Stimulated activated CD8-positive, alpha-beta memory T cell treated with anti-CD3 and anti-CD28 coated beads, Interleukin-4, amount 100 ng/mL, for 48 hours (primary cell): Measurements from ENCODE around the gene RASA2.

Source experiments
- DNase-seq: peaks from one replicate; pipeline ENCODE4 v3.0.0-alpha.2; 2020

The RASA2 gene, protein sequence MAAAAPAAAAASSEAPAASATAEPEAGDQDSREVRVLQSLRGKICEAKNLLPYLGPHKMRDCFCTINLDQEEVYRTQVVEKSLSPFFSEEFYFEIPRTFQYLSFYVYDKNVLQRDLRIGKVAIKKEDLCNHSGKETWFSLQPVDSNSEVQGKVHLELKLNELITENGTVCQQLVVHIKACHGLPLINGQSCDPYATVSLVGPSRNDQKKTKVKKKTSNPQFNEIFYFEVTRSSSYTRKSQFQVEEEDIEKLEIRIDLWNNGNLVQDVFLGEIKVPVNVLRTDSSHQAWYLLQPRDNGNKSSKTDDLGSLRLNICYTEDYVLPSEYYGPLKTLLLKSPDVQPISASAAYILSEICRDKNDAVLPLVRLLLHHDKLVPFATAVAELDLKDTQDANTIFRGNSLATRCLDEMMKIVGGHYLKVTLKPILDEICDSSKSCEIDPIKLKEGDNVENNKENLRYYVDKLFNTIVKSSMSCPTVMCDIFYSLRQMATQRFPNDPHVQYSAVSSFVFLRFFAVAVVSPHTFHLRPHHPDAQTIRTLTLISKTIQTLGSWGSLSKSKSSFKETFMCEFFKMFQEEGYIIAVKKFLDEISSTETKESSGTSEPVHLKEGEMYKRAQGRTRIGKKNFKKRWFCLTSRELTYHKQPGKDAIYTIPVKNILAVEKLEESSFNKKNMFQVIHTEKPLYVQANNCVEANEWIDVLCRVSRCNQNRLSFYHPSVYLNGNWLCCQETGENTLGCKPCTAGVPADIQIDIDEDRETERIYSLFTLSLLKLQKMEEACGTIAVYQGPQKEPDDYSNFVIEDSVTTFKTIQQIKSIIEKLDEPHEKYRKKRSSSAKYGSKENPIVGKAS

DNA sequence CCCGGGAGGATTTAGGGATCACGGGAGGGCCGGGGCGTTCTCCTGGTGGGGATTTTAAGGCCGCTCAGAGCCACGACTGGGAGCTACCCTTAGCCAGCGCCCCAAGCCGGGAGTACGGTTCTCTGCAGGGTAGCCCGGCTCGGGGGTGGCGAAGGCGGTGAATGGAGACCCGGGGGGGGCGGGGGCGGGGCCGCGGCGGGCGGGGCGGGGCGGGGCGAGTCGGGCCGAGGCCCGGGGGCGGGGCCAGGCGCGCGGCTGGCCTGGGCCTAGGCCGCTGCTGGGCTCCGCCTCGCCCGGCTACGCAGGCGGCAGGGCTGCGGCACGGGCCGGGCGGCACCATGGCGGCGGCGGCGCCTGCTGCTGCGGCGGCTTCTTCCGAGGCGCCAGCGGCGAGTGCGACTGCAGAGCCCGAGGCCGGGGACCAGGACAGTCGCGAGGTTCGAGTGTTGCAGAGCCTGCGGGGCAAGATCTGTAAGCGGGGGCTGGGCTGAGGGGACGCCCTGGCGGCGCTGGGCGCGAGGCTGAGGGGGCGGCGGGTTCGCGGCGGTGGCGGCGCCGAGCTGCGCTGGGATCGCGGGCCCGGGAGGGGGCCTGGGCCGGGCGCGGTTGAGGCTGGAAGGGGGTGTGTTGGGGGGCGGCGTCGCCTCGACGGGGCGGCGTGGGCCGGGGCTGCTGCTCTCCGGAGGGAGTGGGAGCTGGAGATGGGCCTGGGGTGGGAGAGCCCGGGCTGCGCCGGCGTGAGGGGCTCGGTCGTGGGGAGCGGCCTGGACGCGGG is at the start of gene RASA2:
Gene RASA2, plus strand, starts transcription at position 282 of the 775 bp plus-strand sequence. Its CDS starts 57 bp downstream, at position 339.
- peak; percentile 73 for DNase-seq

DNA sequence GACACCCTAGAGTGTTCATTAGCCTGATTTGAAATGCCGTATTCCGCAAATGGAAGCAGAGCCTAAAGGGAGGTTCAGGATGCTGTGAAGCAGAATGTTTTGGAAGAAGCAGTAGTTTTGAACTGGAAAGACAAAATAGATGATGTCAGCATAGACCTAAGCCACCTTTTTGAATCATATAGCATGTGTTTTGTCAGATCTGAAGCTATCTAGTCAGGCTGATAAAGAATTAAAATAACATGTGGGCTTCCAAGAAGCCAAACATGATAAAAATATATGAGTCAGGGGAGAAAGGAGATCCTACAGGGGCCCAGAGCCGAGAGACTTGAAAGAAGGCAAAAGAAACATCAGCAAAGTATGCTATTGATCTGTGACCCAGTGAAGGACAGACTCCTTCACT is 47.2 kb upstream of the RASA2 start:
- no peak for DNase-seq

DNA sequence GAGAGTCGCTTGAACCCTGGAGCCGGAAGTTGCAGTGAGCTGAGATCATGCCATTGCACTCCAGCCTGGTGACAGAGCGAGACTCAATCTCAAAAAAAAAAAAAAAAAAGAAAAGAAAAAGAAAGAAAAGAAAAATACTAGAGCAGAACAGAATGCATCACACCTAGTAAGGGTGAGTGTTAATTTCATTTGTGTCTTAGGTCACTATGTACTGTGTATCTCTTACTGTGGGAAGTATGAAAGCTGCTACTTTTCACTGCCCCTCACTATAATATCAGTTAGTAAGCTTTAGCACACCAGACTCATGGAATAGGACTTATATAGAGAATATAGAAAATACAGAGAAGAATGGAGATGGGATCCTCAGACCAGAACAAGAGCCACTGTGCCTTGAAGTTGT is 45.9 kb upstream of the RASA2 start:
- no peak for DNase-seq

DNA sequence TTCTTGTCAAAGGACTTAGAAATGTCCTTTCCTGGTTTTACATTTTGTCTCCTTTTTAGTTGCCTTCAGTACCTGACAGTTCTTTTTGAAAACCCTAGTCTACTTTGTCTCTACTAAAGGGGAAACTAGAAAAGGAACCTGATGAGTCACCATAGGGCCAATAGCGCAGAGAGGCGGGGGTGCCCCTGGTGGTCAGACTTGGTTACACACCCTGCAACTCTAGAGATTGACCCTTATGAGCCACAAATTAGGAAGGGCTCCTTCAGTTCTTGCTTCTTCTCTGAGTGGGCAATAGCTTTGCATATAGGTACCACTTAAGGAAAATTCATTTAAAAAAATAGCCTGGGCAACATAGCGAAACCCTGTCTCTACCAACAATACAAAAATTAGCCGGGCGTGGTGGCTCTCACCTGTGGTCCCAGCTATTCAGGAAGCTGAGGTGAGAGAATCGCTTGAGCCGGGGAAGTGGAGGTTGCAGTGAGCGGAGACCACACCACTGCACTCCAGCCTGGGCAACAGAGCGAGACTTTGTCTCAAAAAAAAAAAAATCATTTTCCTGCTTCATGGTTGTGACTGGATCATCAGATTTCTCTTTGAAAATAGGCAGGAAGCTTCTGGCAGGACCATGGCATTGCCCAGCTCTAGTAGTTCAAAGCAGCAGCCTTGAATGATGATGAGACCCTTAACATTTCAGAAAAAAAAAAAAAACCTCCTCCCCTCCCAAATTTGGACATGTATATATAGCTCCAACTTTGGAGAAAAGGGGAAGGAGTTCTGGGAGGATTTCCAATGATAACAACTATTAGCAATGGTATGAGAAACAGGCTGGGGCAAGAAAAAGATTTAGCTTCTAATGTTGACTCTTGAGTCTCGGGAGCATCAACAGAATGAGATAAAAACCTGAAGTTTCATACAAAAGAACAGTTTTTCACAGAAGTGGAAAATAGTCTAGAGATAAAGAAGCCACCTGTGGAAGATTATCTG is 45.2 kb upstream of the RASA2 start:
- DNase-seq: peak; percentile 91

DNA sequence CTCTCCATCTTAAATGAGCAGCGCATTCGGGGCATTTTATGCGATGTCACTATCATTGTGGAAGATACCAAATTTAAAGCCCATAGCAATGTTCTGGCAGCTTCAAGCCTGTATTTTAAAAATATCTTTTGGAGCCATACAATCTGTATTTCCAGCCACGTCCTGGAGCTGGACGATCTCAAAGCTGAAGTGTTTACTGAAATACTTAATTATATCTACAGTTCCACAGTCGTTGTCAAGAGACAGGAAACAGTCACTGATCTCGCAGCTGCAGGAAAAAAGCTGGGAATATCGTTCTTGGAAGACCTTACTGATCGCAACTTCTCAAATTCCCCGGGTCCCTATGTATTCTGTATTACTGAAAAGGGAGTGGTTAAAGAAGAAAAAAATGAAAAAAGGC is 44.4 kb upstream of the RASA2 start:
- no peak for DNase-seq

DNA sequence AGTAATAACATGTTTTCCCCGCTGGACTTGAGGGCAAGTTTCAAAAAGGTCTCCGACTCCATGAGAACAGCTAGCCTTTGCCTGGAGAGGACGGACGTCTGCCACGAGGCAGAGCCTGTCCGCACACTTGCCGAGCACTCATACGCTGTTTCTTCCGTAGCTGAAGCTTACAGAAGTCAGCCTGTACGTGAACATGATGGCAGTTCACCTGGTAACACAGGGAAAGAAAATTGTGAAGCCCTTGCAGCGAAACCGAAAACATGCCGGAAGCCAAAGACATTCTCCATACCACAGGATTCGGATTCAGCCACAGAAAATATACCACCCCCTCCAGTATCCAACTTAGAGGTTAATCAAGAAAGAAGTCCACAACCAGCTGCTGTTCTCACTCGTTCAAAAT is 43.9 kb upstream of the RASA2 start:
- DNase-seq: no peak

DNA sequence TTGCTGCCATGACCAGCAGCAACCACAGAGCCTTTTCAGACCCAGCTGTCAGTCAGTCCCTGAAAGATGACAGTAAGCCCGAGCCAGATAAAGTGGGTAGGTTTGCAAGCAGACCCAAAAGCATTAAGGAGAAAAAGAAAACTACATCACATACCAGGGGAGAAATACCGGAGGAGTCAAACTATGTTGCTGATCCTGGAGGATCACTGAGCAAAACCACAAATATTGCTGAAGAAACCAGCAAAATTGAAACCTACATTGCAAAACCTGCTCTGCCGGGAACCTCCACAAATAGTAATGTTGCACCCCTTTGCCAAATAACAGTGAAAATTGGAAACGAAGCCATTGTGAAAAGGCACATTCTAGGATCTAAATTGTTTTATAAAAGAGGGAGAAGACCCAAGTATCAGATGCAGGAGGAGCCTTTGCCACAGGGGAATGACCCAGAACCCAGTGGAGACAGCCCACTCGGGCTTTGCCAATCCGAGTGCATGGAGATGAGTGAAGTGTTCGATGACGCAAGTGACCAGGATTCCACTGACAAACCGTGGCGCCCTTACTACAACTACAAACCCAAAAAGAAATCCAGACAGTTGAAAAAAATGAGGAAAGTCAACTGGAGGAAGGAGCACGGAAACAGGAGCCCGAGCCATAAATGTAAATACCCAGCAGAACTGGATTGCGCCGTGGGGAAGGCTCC is 42.1 kb upstream of the RASA2 start:
- no peak for DNase-seq

DNA sequence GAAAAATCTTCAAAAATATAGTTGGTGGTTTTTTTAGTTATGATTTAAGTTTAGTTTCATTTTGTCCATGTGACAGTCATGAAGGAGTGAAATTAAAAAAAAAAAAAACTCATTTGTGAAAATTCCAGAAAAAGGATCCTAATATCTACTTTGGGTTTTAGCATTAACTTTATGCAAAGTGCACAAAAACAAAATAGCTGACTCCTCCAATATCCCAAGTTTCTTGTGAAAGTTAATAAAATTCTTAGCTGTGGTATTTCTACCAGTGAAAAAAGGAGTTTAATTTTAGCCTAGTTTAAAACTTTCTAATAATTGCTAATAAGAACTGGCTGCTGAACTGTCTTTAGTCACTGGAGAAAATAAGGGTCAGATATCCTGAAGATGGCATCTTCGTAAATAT is 40.8 kb upstream of the RASA2 start:
- no peak for DNase-seq

DNA sequence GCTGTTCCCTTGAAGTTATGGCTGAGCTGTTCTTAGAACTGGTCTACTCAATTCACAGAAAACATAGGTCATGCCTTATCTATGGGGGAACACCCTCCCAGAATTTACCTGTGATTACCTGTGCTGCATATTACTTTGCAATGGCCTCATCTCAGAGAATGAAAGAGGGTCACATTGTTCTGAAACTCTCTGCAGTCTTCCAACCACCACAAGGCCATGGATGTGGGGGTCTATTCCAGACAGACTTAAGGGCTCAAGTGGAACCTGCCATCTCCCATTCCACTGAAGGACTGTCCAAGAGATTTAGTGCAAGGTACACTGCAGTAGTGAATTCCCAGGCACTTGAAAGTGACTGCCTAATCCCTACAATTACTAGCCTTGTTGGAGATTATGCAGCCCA is 40.1 kb upstream of the RASA2 start:
- no peak for DNase-seq

DNA sequence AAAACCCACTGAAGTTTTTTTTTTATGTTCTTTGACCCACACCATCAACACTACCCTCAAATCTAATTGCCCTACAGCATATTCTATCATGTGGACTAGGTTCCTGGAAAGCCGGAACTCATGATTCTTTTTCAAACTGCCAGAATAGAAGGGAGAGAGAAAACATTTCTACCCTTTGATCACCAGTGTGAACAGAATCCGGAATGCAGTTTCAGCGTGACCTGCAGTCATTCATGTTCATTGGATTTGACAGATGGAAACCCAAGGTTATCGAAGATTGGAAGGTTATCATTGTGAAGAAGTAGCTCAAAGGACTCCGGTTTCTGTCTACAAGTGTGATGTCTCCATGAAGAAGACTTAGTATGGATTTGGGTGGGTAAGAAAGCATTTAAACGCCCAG is 39.4 kb upstream of the RASA2 start:
- no peak for DNase-seq

DNA sequence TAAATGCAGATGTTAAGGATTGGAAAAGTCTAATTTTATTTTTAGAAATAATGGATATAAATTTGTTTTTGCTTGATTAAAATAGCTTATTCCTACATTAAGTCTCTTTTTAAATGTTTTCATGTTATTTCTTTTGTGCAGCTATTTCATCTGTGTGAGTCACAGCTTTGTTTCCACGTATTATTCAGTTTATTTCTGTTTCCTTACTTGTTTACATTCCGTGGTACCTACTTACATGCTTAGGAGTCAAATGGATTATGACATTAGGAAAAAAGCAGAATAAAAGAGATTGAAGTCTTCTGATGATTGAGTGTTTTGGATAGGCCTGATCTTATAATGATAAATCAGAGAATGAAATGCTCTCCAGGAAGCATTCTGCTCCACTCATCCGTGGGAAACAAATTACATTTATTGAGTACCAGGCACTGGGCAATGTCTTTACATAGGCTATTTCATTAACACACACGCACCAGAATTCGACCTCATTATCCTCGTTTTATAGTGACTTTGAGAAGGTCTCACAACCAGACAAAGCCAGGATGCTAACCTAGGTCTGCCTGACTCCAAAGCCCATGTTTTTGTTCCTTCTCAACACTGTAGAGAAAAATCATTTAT is 38.1 kb upstream of the RASA2 start:
- no peak for DNase-seq

DNA sequence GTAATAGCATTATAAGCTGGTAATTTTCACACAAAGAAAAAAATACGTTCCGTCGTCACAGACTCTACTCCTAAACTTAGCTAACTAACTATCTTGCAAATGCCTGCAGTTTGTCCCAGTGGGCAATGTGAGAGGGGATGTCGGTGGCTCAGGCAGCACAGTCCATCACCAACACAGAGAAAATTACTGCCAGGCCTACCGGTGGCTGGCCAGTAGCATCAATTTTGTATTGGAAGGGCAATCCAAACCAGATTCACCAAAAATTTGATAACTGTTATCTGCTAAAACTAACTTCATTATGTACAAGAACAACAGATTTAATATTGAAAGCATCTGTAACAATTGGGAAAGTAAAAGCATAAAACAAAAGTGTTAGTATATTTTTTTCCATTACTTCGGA is 37.4 kb upstream of the RASA2 start:
- DNase-seq: no peak

DNA sequence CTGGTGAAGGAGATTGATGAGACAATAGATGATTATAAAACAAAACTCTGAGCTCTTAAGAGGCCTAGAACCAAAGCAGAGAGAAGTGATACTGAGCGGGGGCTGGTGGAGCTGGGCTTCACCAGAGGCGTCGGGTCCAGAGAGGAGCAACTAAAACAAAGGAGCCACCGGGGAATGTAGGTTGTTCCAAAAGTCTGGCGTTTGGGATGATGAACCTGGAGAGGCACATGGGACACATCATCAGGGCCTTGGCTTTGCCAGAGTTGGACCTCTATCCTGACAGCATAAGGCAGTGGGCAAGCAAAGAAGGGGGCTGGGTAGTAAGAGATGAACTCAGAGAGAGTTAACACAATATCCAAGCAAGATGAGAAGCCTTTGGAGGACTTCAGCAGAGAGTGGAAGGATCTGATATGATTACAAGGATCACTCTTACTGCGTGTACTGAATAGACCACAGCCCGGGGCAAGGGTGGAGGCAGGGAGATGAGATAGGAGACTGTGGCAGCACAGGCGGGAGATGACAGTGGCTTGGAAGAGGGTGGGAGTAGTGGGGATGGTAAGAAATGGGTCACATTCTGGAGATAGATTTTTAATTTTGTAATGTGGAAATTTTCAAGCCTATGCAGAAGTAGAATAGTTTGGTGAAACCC is 36.0 kb upstream of the RASA2 start:
- no peak for DNase-seq

DNA sequence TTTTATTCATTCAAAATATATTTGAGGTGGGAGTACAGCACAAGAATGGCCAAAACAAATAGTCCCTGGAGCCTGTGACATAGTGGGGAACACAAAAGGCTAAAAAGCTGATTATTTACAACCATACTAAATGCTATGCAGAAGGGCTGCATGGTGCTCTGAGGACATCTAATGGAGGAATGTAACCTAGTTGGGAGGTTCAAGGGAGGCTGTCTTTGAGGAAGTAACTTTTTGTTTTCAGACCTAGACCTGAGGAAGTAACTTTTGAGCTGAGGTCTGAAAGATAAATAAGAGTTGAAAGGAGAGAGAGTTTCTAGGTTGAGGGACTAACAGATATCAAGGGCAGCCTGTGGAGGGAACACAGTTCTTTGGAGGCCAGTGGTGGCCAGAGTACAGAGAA is 34.8 kb upstream of the RASA2 start:
- no peak for DNase-seq

DNA sequence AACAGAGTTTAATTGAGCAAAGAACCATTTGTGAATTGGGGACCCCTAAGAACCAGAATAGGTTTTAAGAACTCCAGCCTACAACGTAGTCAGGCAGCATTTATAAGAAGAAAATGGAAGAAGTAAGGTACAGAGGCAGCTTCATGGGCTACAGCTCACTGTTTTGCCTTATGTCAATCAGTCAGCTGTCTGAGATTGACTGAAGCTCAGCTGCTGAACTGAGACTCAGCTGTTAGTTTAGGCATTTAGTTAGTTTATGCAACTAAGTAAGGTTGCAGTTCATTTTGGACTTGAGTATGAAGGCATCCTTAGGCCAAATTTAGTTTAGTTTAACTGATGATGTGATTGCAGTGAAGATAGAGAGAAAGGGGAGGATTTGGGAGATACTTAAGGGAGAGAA is 34.1 kb upstream of the RASA2 start:
- no peak for DNase-seq

DNA sequence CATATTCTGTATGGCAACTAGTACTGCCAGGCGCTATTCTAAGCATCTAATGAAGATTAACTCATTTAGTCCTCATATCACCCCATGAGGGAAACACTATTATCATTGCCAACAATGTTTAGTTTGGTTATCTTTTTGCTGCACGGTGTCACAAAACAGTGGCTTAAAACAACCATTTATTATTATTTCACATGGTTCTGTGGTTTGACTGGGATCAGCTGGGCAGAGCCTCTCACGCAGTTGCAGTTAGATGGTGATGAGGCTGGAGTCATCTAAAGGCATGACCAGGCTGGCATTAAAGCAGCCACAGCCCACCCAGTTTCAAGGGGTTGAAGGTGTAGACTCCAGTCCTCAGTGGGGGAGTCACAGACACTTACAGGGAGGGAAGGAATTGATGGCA is 32.8 kb upstream of the RASA2 start:
- no peak for DNase-seq

DNA sequence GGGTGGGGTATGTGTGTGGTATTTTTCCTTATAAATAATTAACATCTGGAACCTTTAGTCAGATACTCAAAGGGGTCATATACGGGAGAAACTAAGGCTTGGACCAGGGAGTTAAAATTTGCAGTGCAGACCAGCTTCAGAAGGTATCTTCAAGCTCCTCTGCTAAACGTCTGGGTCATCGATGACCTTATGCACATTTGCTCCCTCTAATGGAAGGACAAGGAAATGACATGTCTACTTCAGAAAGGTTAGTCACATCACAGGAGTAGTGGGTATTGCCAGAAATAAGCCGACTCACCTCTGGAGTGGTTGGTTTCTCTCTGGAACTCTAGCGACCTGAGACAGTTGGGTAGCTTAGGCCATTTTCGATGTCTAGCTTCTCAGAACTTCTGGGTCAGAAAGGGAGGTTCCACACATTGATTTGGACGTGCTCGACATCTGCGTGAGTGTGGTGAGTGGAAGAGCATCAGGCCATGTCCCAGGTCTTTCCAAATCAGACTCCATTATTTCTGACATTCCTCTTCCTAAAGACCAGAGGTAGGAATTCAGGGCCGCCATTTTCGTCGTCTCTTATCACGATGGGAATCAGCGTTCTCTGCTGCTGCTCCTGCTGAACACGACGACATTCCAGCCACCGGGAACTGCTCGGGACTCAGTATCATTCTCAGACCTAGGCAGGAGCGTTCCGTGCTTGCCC is 31.8 kb upstream of the RASA2 start:
- DNase-seq: no peak

DNA sequence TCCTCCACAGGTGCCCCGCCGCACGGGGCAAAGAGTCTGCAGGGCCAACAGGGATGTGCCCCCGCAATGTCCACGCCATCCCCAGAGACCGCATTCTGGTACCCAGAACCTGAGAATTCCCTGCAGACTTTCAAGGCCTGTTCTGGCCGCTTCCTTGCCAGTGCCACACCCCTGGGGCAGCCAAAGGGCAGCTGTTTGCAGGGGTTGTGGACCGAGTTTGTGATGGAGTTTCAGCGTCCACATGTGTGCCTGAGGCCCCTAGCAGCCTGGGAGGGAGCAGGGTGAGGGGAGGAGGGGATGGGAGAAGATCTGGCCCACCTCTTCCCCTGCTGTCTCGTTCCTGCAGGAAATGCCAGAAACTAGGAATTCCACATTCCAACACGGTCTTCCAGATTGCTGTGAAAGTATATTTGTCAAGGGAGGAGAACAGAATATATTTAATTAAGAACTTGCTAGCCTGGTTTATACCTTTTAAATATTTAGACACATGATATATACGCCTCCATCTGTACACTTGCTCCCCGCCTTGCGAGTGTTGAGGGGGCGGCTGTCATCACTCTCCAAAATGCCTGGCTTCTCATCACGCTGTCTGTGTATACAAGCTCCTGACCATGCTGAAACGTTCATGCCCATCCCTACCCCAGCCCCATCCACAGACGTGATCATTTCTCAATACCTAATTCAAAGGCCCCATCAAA is 31.1 kb upstream of the RASA2 start:
- DNase-seq: no peak

DNA sequence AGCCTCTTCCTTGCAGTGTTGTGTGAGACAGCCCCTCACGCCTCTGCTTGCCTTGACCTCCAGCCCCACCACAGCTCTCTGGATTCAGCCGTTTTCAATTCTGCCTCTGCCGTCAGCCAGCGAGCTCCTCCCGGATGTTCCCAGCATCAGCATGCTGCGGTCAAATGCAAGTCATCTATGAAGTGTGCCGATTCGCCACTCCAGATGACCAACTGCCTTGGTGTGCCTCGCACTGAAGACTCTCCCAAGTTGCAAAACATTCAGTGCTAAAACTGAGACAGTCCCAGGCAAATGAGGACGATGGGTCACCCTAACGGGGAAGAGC is 30.6 kb upstream of the RASA2 start:
- DNase-seq: no peak
